Immature natural killer cell (primary cell): Measurements from ENCODE around the gene KRT9. TPM values are rescaled to one million over a fixed set of nuclear protein-coding genes. Genes with fewer than 3 reads are reported as not detected.
A peak's percentile ranks its signal among the peaks of the same experiment; 100 is the strongest.
"Not testable (repeated sequence)": the region's sequence is repeated elsewhere in the genome, so short reads cannot be mapped to it uniquely, and the experiment has no call there.

Experiments used
- DNase-seq, 3 donors: peaks; one replicate each; pipeline ENCODE4 v3.0.0; 2022; ENCODE audit warnings: mixed read lengths in 1 of 3
- H3K27ac Mint-ChIP-seq, 6 donors: one replicate each; pipeline ENCODE4 v1.8.0; 2020; ENCODE audit warnings: mixed read lengths in 6 of 6, mild to moderate bottlenecking in 5 of 6, inconsistent platforms in 4 of 6, moderate library complexity in 3 of 6
- H3K27me3 Mint-ChIP-seq, 3 donors: one replicate each; pipeline ENCODE4 v1.8.0; 2020 to 2021; ENCODE audit warnings: low read depth in 3 of 3, mild to moderate bottlenecking in 3 of 3, mixed read lengths in 3 of 3, moderate library complexity in 3 of 3, inconsistent platforms in 1 of 3
- H3K36me3 Mint-ChIP-seq, 3 donors: one replicate each; pipeline ENCODE4 v1.8.0; 2020; ENCODE audit warnings: mixed read lengths in 3 of 3, inconsistent platforms in 2 of 3, mild to moderate bottlenecking in 2 of 3
- H3K4me1 Mint-ChIP-seq, 2 donors: one replicate each; pipeline ENCODE4 v1.8.0; 2020; ENCODE audit warnings: inconsistent platforms in 2 of 2, mild to moderate bottlenecking in 2 of 2, mixed read lengths in 2 of 2, moderate library complexity in 1 of 2
- H3K4me3 Mint-ChIP-seq, 5 donors: one replicate each; pipeline ENCODE4 v1.8.0; 2020; ENCODE audit warnings: mild to moderate bottlenecking in 5 of 5, mixed read lengths in 5 of 5, inconsistent platforms in 3 of 5, moderate library complexity in 3 of 5
- H3K9me3 Mint-ChIP-seq, 6 donors: one replicate each; pipeline ENCODE4 v1.8.0; 2020; ENCODE audit warnings: mild to moderate bottlenecking in 6 of 6, mixed read lengths in 6 of 6, inconsistent platforms in 4 of 6, moderate library complexity in 3 of 6
- polyA plus RNA-seq, 3 donors: library from polyadenylated mRNA; unstranded; fragments of 300-500 nt; fragmentation: Illumina TruSeq; gene quantifications; one replicate each; pipeline ENCODE4 v1.2.3, GENCODE V29; 2021

The KRT9 gene
- polyA plus RNA-seq, 3 donors from 2014 or later = not detected

DNA sequence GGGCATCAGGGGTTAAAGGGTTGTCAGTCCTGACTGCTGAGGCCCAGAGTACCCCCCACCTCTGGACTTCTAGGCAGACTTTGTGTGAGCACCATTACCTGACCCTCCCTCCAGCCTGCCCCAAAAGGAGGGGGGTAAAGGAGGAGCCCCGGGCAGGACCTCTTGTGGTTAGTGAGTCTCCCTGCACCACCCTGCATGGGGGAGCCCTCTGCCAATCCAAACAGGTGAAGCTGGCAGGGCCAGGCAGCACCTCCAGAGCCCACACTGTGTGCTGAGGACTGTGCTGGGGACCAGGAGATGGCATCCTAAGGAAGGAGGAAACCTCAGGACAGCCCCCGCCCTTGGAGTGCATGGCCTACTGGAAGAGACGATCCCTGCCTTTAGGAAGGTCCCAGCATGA, 17.4 kb upstream of the KRT9 start:
- Mint-ChIP-seq H3K9me3 (no peaks in the 10 kb centered on the region), H3K36me3 (no peaks in the 10 kb centered on the region), H3K27me3 (peaks cover 0 to 9% (median 5%) of the 10 kb centered on the region in 3 donors), H3K27ac (no peak overlapping the region), H3K4me3 (no peak overlapping the region), H3K4me1 (no peaks in the 10 kb centered on the region)
- DNase-seq = no peak

DNA sequence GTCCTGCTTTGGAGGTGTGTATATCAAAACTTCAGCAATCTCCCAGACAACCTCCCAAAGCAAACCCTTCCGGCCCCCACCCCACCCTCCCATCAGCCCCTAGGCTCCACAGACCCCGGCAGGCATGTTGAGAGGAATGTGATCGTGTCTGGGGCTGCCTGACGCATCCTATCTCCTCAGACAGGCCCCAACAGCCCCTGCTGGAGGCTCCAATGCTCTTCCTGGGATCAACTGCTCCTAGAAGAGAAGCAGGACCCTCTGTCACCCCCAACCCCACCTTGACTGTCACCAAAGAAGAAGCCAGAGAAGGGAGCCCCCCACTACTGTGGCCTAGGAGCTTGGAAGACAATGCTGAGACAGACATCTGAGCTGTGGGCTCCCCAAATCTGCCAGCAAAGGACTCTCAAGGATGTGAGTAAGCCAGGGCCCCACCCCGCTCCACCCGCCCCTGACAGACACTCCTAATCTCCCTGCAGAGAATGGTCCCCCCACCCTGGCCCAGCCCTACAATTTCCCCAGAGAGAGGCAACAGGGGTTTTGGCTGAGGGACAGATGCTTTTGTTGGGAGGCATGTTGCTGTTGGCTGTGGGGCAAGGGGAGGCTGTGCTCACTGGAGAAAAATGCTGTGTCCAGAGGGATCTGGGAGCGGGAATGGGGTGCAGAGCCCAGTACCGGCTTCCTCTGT, 16.4 kb upstream of the KRT9 start:
- no peak overlapping the region for H3K4me3 Mint-ChIP-seq
- no peak overlapping the region for H3K27ac Mint-ChIP-seq
- peaks cover 0 to 8% (median 6%) of the 10 kb centered on the region in 3 donors for H3K27me3 Mint-ChIP-seq
- H3K4me1 Mint-ChIP-seq = no peaks in the 10 kb centered on the region
- H3K36me3 Mint-ChIP-seq = no peaks in the 10 kb centered on the region
- no peak for DNase-seq
- H3K9me3 Mint-ChIP-seq = no peaks in the 10 kb centered on the region

DNA sequence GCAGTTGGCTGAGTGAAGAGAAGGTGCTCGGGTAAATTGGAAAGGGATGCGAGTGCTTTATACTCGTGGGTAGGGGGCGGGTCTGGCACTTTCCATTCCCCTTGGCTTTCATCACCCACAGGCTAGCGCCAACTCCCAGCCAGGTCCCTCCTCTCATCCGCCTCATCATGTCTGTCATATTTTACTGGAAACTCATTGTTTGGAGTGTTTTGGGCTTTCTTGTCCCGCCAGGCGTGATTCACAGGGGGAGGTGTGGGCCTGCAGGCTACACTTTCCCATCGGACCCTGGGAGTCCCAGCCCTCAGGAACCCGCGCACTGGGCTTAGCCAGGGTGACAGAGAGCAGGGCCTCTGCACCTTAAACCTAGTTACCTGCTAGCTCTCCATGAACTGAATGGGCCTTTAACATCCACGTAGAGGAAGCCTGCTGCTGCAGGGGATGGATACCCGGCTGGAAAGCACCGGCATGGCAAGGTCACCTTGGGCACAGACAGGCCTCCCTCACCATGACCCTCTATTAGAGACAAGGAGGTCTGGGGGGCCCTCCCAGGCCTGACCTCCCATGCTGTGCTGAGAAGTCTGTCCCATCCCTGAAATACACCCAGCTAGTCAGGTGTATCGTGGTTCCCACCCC, 15.1 kb upstream of the KRT9 start, which contains the start of gene KRT14:
TSS of gene KRT14 (minus strand) at position 33 of the 633 bp plus-strand sequence. CDS start 61 bp downstream, outside the sequence.
- no peak for DNase-seq
- Mint-ChIP-seq H3K4me3 (no peak within 1 kb of the TSS), H3K4me1 (no peaks in the 10 kb centered on the region), H3K27me3 (peaks cover 2 to 9% (median 8%) of the 10 kb centered on the region in 3 donors), H3K27ac (peak within 1 kb of the TSS in 1 of 6 donors; percentile 27), H3K9me3 (no peaks in the 10 kb centered on the region), H3K36me3 (no peaks in the 10 kb centered on the region)

DNA sequence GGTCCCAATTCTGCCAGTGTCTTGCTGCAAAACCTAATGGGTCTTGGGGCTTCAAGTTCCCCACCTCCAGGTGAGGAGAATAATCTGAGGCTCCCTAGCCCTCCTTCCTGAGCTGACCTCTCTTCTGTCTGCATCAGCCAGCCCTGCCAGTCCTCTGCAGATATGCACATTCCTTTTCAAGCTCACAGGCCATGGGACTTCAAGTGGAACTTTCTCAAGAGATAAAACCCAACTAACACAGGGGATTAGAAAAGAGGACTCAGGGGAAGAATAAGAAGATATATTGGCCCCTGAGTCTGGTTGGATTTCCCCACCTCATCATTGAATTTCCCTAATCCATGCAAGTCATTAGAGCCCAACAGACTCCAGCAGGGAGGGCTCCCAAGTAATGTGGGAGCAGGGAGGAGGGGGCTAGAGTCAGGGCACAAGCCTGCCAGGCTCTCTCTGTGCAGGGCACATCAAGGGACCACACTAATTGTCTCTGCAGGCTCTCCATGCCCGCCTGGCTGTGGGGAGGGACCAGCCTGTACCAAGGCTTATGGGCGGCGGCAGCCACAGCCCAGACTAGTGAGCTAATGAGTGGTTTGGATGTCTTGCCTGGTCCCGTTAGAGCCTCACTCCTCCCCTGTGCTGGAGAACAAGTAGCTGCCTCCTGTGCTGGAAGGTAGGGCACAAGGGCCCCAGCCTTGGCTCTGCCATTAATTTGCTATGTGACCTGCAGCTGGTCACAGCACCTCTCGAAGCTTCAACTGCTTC, 13.6 kb upstream of the KRT9 start:
- no peak overlapping the region for H3K27ac Mint-ChIP-seq
- no peak for DNase-seq
- no peaks in the 10 kb centered on the region for H3K4me1 Mint-ChIP-seq
- no peaks in the 10 kb centered on the region for H3K36me3 Mint-ChIP-seq
- no peaks in the 10 kb centered on the region for H3K9me3 Mint-ChIP-seq
- H3K27me3 Mint-ChIP-seq = peaks cover 2 to 9% (median 8%) of the 10 kb centered on the region in 3 donors
- H3K4me3 Mint-ChIP-seq = no peak overlapping the region

DNA sequence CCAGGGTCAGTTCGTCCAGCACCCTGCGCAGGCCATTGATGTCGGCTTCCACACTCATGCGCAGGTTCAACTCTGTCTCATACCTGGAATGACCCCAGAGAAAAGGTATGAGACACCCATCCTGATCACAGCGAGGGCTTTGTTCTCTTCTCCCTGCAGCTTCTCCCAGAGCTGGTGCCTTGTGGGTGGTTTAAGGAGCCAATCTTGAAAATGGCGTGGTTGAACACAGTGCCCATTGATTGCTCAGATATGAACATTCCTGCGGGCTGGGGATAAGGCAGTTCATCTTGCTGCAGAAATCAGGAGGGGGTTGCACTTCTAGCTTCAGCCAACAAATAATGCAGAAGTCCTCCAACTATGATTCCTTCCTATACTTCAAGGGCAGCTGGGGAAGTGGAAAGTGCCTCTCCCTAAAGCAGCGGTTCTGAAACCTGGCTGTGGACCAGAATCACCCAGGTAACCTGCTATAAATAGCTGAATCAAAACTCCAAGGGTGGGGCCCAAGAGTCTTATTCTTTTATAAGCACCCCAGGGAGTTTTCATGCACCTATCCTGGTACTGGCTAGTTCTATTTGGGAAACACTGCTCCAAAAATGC, 12.6 kb upstream of the KRT9 start:
- H3K27me3 Mint-ChIP-seq, H3K4me1 Mint-ChIP-seq, H3K36me3 Mint-ChIP-seq, H3K9me3 Mint-ChIP-seq, H3K4me3 Mint-ChIP-seq, DNase-seq: not testable (repeated sequence)
- peak overlapping the region in 1 of 6 donors; percentile 61 for H3K27ac Mint-ChIP-seq

DNA sequence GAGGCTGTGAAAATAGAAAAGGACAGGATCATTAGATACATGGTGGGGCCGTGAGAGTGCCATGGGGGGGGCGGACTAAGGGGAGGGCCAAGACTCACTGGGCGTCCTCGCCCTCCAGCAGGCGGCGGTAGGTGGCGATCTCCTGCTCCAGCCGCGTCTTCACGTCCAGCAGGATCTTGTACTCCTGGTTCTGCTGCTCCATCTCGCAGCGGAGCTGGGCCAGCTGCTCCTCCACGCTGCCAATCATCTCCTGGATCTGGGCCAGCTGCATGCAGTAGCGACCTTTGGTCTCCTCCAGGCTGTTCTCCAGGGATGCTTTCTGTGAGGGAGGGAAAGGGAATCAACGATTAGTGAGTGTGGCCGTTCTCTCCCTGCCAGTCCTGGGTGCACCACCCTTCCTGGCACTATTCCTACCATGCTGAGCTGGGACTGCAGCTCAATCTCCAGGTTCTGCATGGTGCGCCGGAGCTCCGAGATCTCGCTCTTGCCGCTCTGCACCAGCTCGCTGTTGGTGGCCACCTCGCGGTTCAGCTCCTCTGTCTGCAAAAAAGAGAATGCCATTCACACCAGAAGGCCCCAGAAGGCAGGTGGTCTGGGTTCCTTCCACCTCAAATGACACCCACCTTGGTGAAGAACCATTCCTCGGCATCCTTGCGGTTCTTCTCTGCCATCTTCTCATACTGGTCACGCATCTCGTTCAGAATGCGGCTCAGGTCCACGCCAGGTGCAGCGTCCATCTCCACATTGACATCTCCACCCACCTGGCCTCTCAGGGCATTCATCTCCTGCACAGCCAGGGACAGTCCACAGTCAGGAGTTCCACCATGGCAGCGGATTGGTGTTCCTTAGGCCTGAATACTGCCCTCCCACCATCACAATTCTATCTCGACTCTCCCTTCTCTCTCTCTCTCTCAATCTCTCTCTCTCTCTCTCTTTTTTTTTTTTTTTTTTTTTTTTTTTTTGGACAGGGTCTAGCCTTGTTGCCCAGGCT, 11.6 kb upstream of the KRT9 start:
- H3K27ac Mint-ChIP-seq = no peak overlapping the region
- H3K9me3 Mint-ChIP-seq = no peaks in the 10 kb centered on the region
- H3K4me3 Mint-ChIP-seq = no peak overlapping the region
- H3K4me1 Mint-ChIP-seq = no peaks in the 10 kb centered on the region
- no peaks in the 10 kb centered on the region for H3K36me3 Mint-ChIP-seq
- no peak for DNase-seq
- H3K27me3 Mint-ChIP-seq = peaks cover 2 to 14% (median 4%) of the 10 kb centered on the region in 3 donors

DNA sequence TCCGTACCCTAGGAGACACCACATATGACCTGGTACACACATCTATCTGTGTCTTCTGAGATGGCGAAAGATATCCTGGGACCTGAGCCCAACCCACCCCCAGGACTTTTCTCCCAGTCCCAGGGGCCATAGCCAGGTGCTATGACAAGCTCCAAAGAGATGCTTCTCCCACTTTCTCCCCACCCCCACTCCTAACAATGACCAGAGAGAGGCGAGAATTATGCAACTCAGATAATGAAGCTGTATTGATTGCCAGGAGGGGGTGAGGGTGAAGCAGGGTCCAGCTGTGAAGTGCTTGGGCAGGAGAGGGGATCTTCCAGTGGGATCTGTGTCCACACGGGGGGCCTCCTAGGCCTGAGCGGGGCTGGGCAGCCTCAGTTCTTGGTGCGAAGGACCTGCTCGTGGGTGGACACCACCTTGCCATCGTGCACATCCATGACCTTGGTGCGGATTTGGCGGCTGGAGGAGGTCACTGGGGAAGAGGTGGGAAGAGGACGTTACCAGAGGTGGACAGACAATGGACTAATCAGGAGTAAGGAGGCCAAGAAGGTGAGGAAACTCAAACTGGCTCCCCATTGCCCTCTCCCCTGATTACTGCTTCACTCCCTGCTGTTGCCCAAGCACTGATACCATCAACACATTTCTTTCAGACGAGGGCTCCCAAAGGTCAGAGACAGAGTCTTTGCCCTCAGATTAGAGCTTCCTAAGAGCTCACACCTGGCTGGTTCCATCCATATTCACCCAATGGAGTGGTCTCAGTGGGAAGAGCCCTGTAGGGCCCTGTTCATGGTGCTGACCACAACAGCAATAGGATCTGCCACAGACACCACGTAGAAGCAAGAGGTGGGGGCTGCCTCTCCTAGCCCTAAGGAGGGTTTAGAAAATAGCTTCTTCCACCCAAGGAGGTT, 10.5 kb upstream of the KRT9 start:
- not testable (repeated sequence) for H3K27ac Mint-ChIP-seq, H3K9me3 Mint-ChIP-seq
- H3K27me3 Mint-ChIP-seq = peaks cover 2 to 15% (median 7%) of the 10 kb centered on the region in 3 donors

DNA sequence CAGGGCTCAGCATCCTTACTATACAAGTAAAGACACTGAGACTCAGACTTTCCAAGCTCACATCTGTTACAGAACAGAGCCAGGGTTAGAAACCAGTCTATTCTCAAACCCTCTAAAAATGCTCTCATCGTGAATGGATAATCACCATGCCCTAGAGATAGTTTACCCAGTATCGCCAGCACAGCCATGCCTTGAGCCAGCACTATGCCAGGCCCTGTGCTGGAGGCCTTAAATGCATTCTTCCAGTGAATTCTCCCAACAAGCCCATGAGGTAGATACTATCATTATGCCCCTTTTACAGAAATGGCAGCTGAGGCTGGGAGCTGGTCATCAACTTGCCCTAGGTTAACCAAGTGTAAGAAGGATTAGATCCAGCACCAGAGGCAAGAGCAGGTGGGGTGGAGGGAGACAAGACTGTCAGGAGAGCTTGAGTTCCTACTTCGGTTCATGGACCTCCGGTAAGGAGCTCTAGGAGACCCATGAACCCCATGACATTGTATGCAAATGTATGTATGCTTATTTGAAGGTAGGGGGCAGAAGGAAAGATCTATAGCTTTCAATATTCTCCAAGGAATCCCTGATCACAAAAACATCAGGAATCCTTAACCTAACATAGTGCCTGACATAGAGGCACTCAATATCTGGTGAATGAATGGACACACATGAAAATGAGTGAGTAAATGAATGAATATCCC, 9.7 kb upstream of the KRT9 start:
- Mint-ChIP-seq H3K4me1 (no peaks in the 10 kb centered on the region), H3K4me3 (no peak overlapping the region), H3K36me3 (no peaks in the 10 kb centered on the region), H3K27ac (no peak overlapping the region), H3K9me3 (no peaks in the 10 kb centered on the region), H3K27me3 (peaks cover 2 to 15% (median 8%) of the 10 kb centered on the region in 3 donors)
- no peak for DNase-seq

More for the DNA sequence above, 10.5 kb upstream of the KRT9 start:
- DNase-seq, H3K4me3 Mint-ChIP-seq, H3K36me3 Mint-ChIP-seq, H3K4me1 Mint-ChIP-seq: not testable (repeated sequence)

DNA sequence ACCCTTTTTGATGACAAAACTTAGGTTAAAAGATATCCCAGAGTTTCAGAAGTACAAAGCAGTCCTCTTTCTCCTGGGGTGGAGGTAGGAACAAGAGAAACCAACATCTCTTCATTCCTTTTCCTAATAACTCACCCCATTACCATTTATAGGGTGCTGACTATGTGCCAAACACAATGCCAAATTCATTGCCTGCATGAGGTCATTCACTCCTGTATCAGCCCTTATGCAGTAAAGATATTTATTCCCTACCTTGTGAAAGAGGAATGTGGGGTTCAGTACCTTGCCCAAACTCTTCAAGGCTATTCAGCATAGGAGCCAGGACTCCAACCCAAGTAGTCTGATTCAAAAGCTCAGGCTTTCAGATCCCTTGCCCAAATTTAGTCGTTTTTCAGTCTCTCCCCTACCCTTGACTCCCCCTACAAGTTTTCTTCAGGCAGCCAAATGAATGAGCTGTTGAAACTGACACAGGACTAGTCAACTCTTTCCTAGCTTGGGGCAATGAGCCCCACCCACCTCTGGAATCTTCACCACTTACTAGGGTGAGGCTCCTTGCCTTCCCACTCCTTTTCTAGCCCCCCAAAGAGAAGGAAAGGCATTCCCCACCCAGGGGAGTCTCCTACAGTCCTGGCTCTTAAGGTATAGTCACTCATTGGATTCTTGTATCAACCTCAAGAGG, 9.0 kb upstream of the KRT9 start:
- DNase-seq = no peak
- Mint-ChIP-seq H3K9me3 (no peaks in the 10 kb centered on the region), H3K36me3 (no peaks in the 10 kb centered on the region), H3K27ac (no peak overlapping the region), H3K27me3 (peaks cover 2 to 15% (median 8%) of the 10 kb centered on the region in 3 donors), H3K4me3 (no peak overlapping the region), H3K4me1 (no peaks in the 10 kb centered on the region)

DNA sequence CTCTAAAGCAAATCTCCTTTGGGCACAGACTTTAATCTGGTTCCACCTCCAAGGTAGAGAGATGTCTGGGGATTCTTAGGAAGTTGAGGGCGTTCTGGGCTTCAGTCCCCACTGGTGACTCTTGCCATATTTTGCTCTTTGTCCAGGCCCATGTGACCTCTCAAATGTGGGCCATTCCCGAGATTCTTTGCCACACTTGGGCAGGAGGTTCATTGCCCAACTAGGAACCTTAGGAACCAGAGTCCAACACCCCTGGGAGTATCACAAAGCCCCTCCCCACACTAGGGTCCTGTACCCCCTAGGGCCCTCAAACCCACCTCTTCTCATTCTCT, 8.4 kb upstream of the KRT9 start:
- Mint-ChIP-seq H3K27ac (no peak overlapping the region), H3K4me3 (no peak overlapping the region), H3K4me1 (no peaks in the 10 kb centered on the region), H3K36me3 (no peaks in the 10 kb centered on the region), H3K27me3 (peaks cover 2 to 15% (median 8%) of the 10 kb centered on the region in 3 donors), H3K9me3 (no peaks in the 10 kb centered on the region)
- DNase-seq = no peak

DNA sequence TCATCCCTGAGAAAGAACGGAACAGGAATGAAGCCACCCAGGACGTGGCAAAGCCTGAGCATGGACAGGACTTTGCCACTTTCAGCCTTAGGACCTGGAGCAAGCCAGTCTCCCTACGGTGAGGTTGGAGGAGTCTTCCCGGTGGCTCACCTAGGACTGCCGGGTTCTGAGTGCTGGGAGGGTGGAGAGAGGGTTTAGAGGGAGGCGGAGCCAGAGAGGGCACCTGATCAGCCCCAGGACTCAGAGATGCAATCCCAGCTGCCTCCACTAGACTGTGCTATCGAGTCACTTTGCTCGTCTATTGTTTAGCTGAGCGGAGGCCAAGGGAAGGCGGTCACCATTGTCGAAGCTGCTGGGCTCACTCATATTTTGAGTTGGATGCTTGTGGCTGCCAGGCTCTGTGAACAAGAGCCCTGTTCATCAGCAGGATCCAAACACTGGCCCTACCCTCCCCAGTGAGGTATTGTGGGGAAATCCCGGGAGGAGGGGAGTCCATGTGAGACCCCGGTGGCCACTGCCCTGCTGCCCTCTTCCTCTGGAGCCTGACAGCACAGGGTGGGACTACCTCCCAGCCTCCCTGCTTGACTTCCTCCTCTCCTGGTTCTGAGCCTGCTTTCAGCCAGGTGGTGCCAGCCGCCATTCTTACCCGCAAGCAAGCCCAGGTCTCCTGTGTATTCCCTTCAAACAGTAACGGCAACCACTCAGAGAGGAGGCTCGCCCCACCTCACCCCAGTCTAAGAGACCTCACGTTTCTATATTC, 7.8 kb upstream of the KRT9 start:
- no peaks in the 10 kb centered on the region for H3K36me3 Mint-ChIP-seq
- no peak overlapping the region for H3K27ac Mint-ChIP-seq
- DNase-seq = peak; percentile 39 to 45 (median 44)
- H3K4me1 Mint-ChIP-seq = no peaks in the 10 kb centered on the region
- H3K9me3 Mint-ChIP-seq = no peaks in the 10 kb centered on the region
- no peak overlapping the region for H3K4me3 Mint-ChIP-seq
- H3K27me3 Mint-ChIP-seq = peaks cover 2 to 18% (median 8%) of the 10 kb centered on the region in 3 donors
